SKM-1 (cell line): Measurements from ENCODE around the gene ENTPD1.
"Not testable (repeated sequence)": the region's sequence is repeated elsewhere in the genome, so short reads cannot be mapped to it uniquely, and the experiment has no call there.

Experiments
- DNase-seq: peaks from one replicate; lab custom pipeline; 2025; ENCODE audit not compliant: unreplicated experiment; lab: John Stamatoyannopoulos, UW

The ENTPD1 gene

DNA sequence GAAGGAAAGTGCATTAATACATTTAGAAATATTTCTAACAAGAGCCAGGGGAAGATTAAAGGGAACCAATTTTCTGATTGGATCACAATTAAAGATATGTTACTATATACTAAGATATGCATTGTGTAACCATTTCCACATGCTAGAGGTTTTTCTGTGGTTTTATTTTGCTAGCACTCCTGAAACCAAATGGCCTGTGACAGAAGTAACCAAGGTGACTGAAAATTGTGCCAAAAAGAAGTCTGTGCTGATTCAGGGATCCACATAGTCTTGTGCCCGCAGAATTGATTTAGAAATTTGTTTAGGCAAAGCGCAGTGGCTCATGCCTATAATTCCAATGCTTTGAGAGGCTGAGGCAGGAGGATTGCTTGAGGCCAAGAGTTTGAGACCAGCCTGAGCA lies 153.6 kb downstream of the ENTPD1 start:
- DNase-seq = no peak

DNA sequence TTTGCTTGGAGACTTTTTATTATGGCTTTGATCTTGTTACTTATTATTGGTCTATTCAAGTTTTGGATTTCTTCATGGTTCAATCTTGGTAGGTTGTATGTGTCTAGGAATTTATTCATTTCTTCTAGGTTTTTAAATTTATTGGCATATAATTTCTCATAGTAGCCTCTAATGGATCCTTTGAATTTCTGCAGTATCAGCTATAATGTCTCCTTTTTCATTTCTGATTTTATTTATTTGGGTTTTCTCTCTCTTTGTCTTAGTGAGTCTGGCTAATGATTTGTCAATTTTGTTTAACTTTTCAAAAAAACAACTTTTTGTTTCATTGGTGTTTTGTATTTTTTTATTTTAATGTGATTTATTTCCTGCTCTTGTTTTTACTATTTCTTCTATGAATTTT lies 160.1 kb downstream of the ENTPD1 start:
- not testable (repeated sequence) for DNase-seq
